K562 (cell line): ENCODE data around the gene KNDC1. TPM values are rescaled to one million over a fixed set of nuclear protein-coding genes. Genes with fewer than 3 reads are reported as not detected.

ENCODE experiments used
- ATF3 ChIP-seq, 2 experiments: fragments of 450-650 bp in 1 of 2; sonication (generic) in 1 of 2; formaldehyde crosslinking in 1 of 2; IDR thresholded peaks in 1 of 2; conservative IDR thresholded peaks in 1 of 2; 2 replicates each; pipeline versions ENCODE4 v1.6.1 to v1.8.1; 2016 to 2023; ENCODE audit warnings: mild to moderate bottlenecking in 2 of 2, moderate library complexity in 2 of 2, inconsistent platforms in 1 of 2, missing genetic modification reagents in 1 of 2
- BRF2 ChIP-seq: IDR thresholded peaks from 3 replicates; pipeline ENCODE4 v1.6.1; 2011; ENCODE audit warnings: borderline replicate concordance, mild to moderate bottlenecking; ENCODE audit not compliant: insufficient read length, insufficient read depth
- CBX3 ChIP-seq, 2 experiments: IDR thresholded peaks; 1 replicate in 1 of 2; 2 replicates in 1 of 2; pipeline ENCODE4 v1.6.1; 2012; ENCODE audit warnings: inconsistent platforms in 2 of 2, low read length in 2 of 2, borderline replicate concordance in 1 of 2, control low read depth in 1 of 2
- CEBPZ ChIP-seq: fragments of 150-350 bp; IDR thresholded peaks from 2 replicates; pipeline ENCODE4 v1.6.1; 2014; ENCODE audit warnings: low read depth, mild to moderate bottlenecking, low read length, borderline replicate concordance
- CTCFL ChIP-seq: IDR thresholded peaks from 2 replicates; pipeline ENCODE4 v1.6.1; 2011; ENCODE audit warnings: borderline replicate concordance, low read depth, mild to moderate bottlenecking, moderate library complexity, low read length; ENCODE audit not compliant: insufficient read depth, poor library complexity, severe bottlenecking
- FOXJ3 ChIP-seq: sonication (generic); formaldehyde crosslinking; IDR thresholded peaks from 2 replicates; pipeline ENCODE4 v1.4.0; 2020; ENCODE audit warnings: mild to moderate bottlenecking, missing genetic modification reagents
- GABPA ChIP-seq: fragments of 200-800 bp; sonication (Bioruptor generic); conservative IDR thresholded peaks from 2 replicates; pipeline ENCODE4 v1.6.1; 2016; ENCODE audit warnings: low read depth, missing genetic modification characterization, missing compliant biosample characterization
- KDM4B ChIP-seq, 2 experiments: fragments of 450-650 bp in 1 of 2; sonication (generic) in 1 of 2; IDR thresholded peaks; 2 replicates each; pipeline ENCODE4 v1.6.1; 2016 to 2017; ENCODE audit warnings: borderline replicate concordance in 2 of 2, antibody characterized with exemption in 1 of 2, low read depth in 1 of 2, mild to moderate bottlenecking in 1 of 2
- PATZ1 ChIP-seq: fragments of 250-450 bp; sonication (Bioruptor Pico); IDR thresholded peaks from 2 replicates; pipeline ENCODE4 v1.5.0; 2020; ENCODE audit warnings: mild to moderate bottlenecking, borderline replicate concordance
- RBFOX2 ChIP-seq: fragments of 200-400 bp; formaldehyde crosslinking; IDR thresholded peaks from 2 replicates; pipeline ENCODE4 v1.6.1; 2017; ENCODE audit warnings: low read depth, mild to moderate bottlenecking, low read length, moderate library complexity
- TEAD2 ChIP-seq: fragments of 450-650 bp; IDR thresholded peaks from 2 replicates; pipeline ENCODE4 v1.6.1; 2016; ENCODE audit warnings: missing genetic modification characterization, control low read depth, missing compliant biosample characterization
- U2AF1 ChIP-seq: fragments of 200-400 bp; formaldehyde crosslinking; optimal IDR thresholded peaks from 2 replicates; pipeline ENCODE3; 2017; ENCODE audit warnings: mild to moderate bottlenecking, low read depth, low read length, moderate library complexity
- ZNF124 ChIP-seq: sonication (generic); formaldehyde crosslinking; IDR thresholded peaks from 2 replicates; pipeline ENCODE4 v1.8.1; 2022; ENCODE audit warnings: missing genetic modification reagents
- ZNF354B ChIP-seq: fragments of 250-450 bp; sonication (Bioruptor Pico); IDR thresholded peaks from 2 replicates; pipeline ENCODE4 v1.4.0; 2020
- ZNF449 ChIP-seq: fragments of 250-450 bp; sonication (Bioruptor Pico); IDR thresholded peaks from 2 replicates; pipeline ENCODE4 v1.8.0; 2022; ENCODE audit warnings: moderate library complexity, mild to moderate bottlenecking, inconsistent platforms
- polyA plus RNA-seq, 8 experiments: library from polyadenylated mRNA; depleted of rRNA in 4 of 8; stranded (reverse) in 5 of 8; unstranded in 3 of 8; fragments of >200 nt; fragmentation: Nextera tagmentation in 2 of 8; fragmentation: Illumina TruSeq in 1 of 8; extraction: Ambion mirVana in 2 of 8; extraction: Trizol in 1 of 8; gene quantifications; 2 replicates each; pipeline versions ENCODE4 v1.2.1 to v1.2.3, GENCODE V29; 2011 to 2014; ENCODE audit warnings: inconsistent platforms in 1 of 8, missing spikeins in 1 of 8
- total RNA-seq, 7 experiments: library from RNA; depleted of rRNA in 6 of 7; stranded (reverse); fragments of >200 nt in 6 of 7; fragmentation: Illumina TruSeq in 2 of 7; extraction: Trizol in 2 of 7; gene quantifications; 2 replicates each; pipeline versions ENCODE4 v1.2.1 to v1.2.3, GENCODE V29; 2011 to 2021; ENCODE audit warnings: low replicate concordance in 1 of 7

KNDC1 gene
- total and polyA plus RNA-seq, 9 of the 15 experiments (the other 6 are each of a cell fraction or from before 2014, with no cell fraction given), result 0.07 to 0.26 (median 0.11) TPM; not detected in 6

GRCh38 chr10:133143200-133143533 is 16.9 kb upstream of the KNDC1 start (continued):
- TF ChIP-seq CEBPZ, result no peak
- no peak for TF ChIP-seq PATZ1 (CRISPR knock-in tag)
- no peak for TF ChIP-seq BRF2
- TF ChIP-seq FOXJ3, result no peak
- no peak for TF ChIP-seq KDM4B (IDR thresholded peaks at IDR 0.05; ENCODE audit: borderline replicate concordance in 2 of 2, low read depth in 1 of 2)
- no peak for TF ChIP-seq ZNF354B (CRISPR knock-in tag)
- no peak for TF ChIP-seq ZNF124 (CRISPR knock-in tag)
- no peak for TF ChIP-seq ZNF449 (CRISPR knock-in tag)
- no peak for TF ChIP-seq CTCFL
- TF ChIP-seq TEAD2 (tag), result no peak
- TF ChIP-seq CBX3 (IDR thresholded peaks at IDR 0.05; ENCODE audit: borderline replicate concordance in 1 of 2, low read length in 2 of 2), result no peak
- TF ChIP-seq U2AF1, result no peak
- no peak for TF ChIP-seq GABPA (tag)
- no peak for TF ChIP-seq RBFOX2
- TF ChIP-seq ATF3 (IDR thresholded peaks at IDR 0.05), result peak; percentile 61; the same call in 1 of the 2 replicates
- no peak for TF ChIP-seq ATF3 (CRISPR knock-in tag; conservative IDR thresholded peaks at IDR 0.05)
